Activated naive CD4-positive, alpha-beta T cell treated with anti-CD3 and anti-CD28 coated beads, Interleukin-2, amount 10 ng/mL, durations not matched to agents 7 days and 5 days (primary cell): Measurements from ENCODE around the gene SULT1B1.
A peak's percentile ranks its signal among the peaks of the same experiment; 100 is the strongest.

Experiments
- CTCF ChIA-PET: fragments of 350-600 bp; sonication (Branson Sonifier 250); formaldehyde crosslinking; loops from one replicate; lab custom pipeline; 2021; ENCODE audit warnings: antibody characterized with exemption; lab: Charles Lee
- DNase-seq: peaks from one replicate; pipeline ENCODE4 v3.0.0-alpha.2; 2020
- H3K27ac Mint-ChIP-seq: one replicate; pipeline ENCODE4 v1.8.0; 2021; ENCODE audit warnings: mild to moderate bottlenecking, moderate library complexity, mixed read lengths
- H3K27me3 Mint-ChIP-seq: one replicate; pipeline ENCODE4 v1.8.0; 2021; ENCODE audit warnings: mild to moderate bottlenecking, mixed read lengths
- H3K36me3 Mint-ChIP-seq: one replicate; pipeline ENCODE4 v1.8.0; 2021; ENCODE audit warnings: mixed read lengths
- H3K4me1 Mint-ChIP-seq: one replicate; pipeline ENCODE4 v1.8.0; 2021; ENCODE audit warnings: mixed read lengths
- H3K4me3 Mint-ChIP-seq: one replicate; pipeline ENCODE4 v1.8.0; 2021; ENCODE audit warnings: mild to moderate bottlenecking, moderate library complexity, mixed read lengths
- H3K9me3 Mint-ChIP-seq: one replicate; pipeline ENCODE4 v1.8.0; 2021; ENCODE audit warnings: mixed read lengths

Gene SULT1B1

GRCh38 chr4:69765751-69766150 lies 5.3 kb upstream of the SULT1B1 start:
- Mint-ChIP-seq H3K9me3 (no peaks in the 10 kb centered on the region), H3K27ac (no peak overlapping the region), H3K4me1 (peaks cover 27% of the 10 kb centered on the region), H3K4me3 (no peak overlapping the region), H3K27me3 (no peaks in the 10 kb centered on the region), H3K36me3 (peaks cover 3% of the 10 kb centered on the region)
- CTCF ChIA-PET = interaction anchor here (0.7 kb wide), 1 partner anchor 417 kb away, joined by 3 read pairs; no protein-coding TSS in a partner anchor
- no peak for DNase-seq

- H3K4me1 Mint-ChIP-seq = peaks cover 39% of the 10 kb centered on the region
- no peaks in the 10 kb centered on the region for H3K27me3 Mint-ChIP-seq
- H3K36me3 Mint-ChIP-seq = peaks cover 6% of the 10 kb centered on the region
- DNase-seq = no peak
- CTCF ChIA-PET = interaction anchor here (0.8 kb wide), 1 partner anchor 12 kb away, joined by 3 read pairs; no protein-coding TSS in a partner anchor
- H3K27ac Mint-ChIP-seq = no peak overlapping the region
- H3K9me3 Mint-ChIP-seq = no peaks in the 10 kb centered on the region
- H3K4me3 Mint-ChIP-seq = no peak overlapping the region
These were observed 3.9 kb upstream of the SULT1B1 start for GRCh38 chr4:69764311-69764710.

GRCh38 chr4:69763233-69763632 lies 2.8 kb upstream of the SULT1B1 start:
- CTCF ChIA-PET = no interaction called here
- no peak overlapping the region for H3K4me3 Mint-ChIP-seq

GRCh38 chr4:69759189-69759604 lies 1.2 kb downstream of the SULT1B1 start:
- H3K27me3 Mint-ChIP-seq = no peaks in the 10 kb centered on the region
- H3K36me3 Mint-ChIP-seq = peaks cover 12% of the 10 kb centered on the region
- H3K27ac Mint-ChIP-seq = peak overlapping the region; percentile 75
- H3K9me3 Mint-ChIP-seq = no peaks in the 10 kb centered on the region
- no peak for DNase-seq
- CTCF ChIA-PET = interaction anchor here (2.2 kb wide), 1 partner anchor 64 kb away, joined by 8 read pairs; no protein-coding TSS in a partner anchor
- H3K4me1 Mint-ChIP-seq = peaks cover 55% of the 10 kb centered on the region
- H3K4me3 Mint-ChIP-seq = peak overlapping the region; percentile 73

More at GRCh38 chr4:69763233-69763632, 2.8 kb upstream of the SULT1B1 start:
- Mint-ChIP-seq H3K4me1 (peaks cover 49% of the 10 kb centered on the region), H3K36me3 (peaks cover 10% of the 10 kb centered on the region), H3K27me3 (no peaks in the 10 kb centered on the region), H3K27ac (no peak overlapping the region), H3K9me3 (no peaks in the 10 kb centered on the region)
- no peak for DNase-seq

GRCh38 chr4:69757464-69757863 lies 3.0 kb downstream of the SULT1B1 start:
- H3K4me1 Mint-ChIP-seq = peaks cover 43% of the 10 kb centered on the region
- H3K36me3 Mint-ChIP-seq = peaks cover 14% of the 10 kb centered on the region
- H3K9me3 Mint-ChIP-seq = no peaks in the 10 kb centered on the region
- no peaks in the 10 kb centered on the region for H3K27me3 Mint-ChIP-seq
- CTCF ChIA-PET = no interaction called here
- H3K27ac Mint-ChIP-seq = no peak overlapping the region
- no peak for DNase-seq
- no peak overlapping the region for H3K4me3 Mint-ChIP-seq

GRCh38 chr4:69754926-69755580 lies 5.4 kb downstream of the SULT1B1 start:
- no peaks in the 10 kb centered on the region for H3K27me3 Mint-ChIP-seq
- H3K4me1 Mint-ChIP-seq = peaks cover 31% of the 10 kb centered on the region
- no peak overlapping the region for H3K27ac Mint-ChIP-seq
- no peak for DNase-seq
- H3K9me3 Mint-ChIP-seq = no peaks in the 10 kb centered on the region
- CTCF ChIA-PET = no interaction called here
- H3K4me3 Mint-ChIP-seq = no peak overlapping the region
- H3K36me3 Mint-ChIP-seq = peaks cover 10% of the 10 kb centered on the region

GRCh38 chr4:69753686-69754085 lies 6.7 kb downstream of the SULT1B1 start:
- H3K4me3 Mint-ChIP-seq = no peak overlapping the region
- peaks cover 5% of the 10 kb centered on the region for H3K36me3 Mint-ChIP-seq
- DNase-seq = no peak
- H3K4me1 Mint-ChIP-seq = peaks cover 19% of the 10 kb centered on the region
- no peaks in the 10 kb centered on the region for H3K27me3 Mint-ChIP-seq
- no peak overlapping the region for H3K27ac Mint-ChIP-seq
- CTCF ChIA-PET = no interaction called here
- no peaks in the 10 kb centered on the region for H3K9me3 Mint-ChIP-seq

- DNase-seq = no peak
- CTCF ChIA-PET = no interaction called here
- Mint-ChIP-seq H3K27ac (no peak overlapping the region), H3K27me3 (no peaks in the 10 kb centered on the region), H3K4me3 (no peak overlapping the region), H3K4me1 (no peaks in the 10 kb centered on the region), H3K9me3 (peaks cover 3% of the 10 kb centered on the region), H3K36me3 (peaks cover 3% of the 10 kb centered on the region)
These were observed 10.1 kb downstream of the SULT1B1 start for GRCh38 chr4:69750346-69750745.

- Mint-ChIP-seq H3K27me3 (no peaks in the 10 kb centered on the region), H3K4me3 (no peak overlapping the region), H3K9me3 (peaks cover 3% of the 10 kb centered on the region), H3K4me1 (no peaks in the 10 kb centered on the region), H3K27ac (no peak overlapping the region), H3K36me3 (peaks cover 3% of the 10 kb centered on the region)
- CTCF ChIA-PET = no interaction called here
- no peak for DNase-seq
These were observed 10.6 kb downstream of the SULT1B1 start for GRCh38 chr4:69749771-69750170.

- Mint-ChIP-seq H3K9me3 (peaks cover 3% of the 10 kb centered on the region), H3K4me1 (no peaks in the 10 kb centered on the region), H3K27ac (no peak overlapping the region), H3K4me3 (no peak overlapping the region), H3K36me3 (peaks cover 3% of the 10 kb centered on the region), H3K27me3 (no peaks in the 10 kb centered on the region)
- DNase-seq = no peak
- CTCF ChIA-PET = interaction anchor here (1.1 kb wide), 1 partner anchor 75 kb away, joined by 3 read pairs; no protein-coding TSS in a partner anchor
These were observed 12.2 kb downstream of the SULT1B1 start for GRCh38 chr4:69748173-69748572.

- Mint-ChIP-seq H3K4me3 (no peak overlapping the region), H3K36me3 (peaks cover 4% of the 10 kb centered on the region), H3K4me1 (no peaks in the 10 kb centered on the region), H3K9me3 (peaks cover 11% of the 10 kb centered on the region), H3K27ac (no peak overlapping the region), H3K27me3 (no peaks in the 10 kb centered on the region)
- DNase-seq = no peak
- CTCF ChIA-PET = no interaction called here
These were observed 16.3 kb downstream of the SULT1B1 start for GRCh38 chr4:69744157-69744478.

- H3K9me3 Mint-ChIP-seq = peaks cover 11% of the 10 kb centered on the region
- H3K27me3 Mint-ChIP-seq = no peaks in the 10 kb centered on the region
- H3K36me3 Mint-ChIP-seq = peaks cover 4% of the 10 kb centered on the region
- H3K4me3 Mint-ChIP-seq = no peak overlapping the region
- DNase-seq = no peak
- H3K4me1 Mint-ChIP-seq = no peaks in the 10 kb centered on the region
- CTCF ChIA-PET = no interaction called here
- H3K27ac Mint-ChIP-seq = no peak overlapping the region
These were observed 16.8 kb downstream of the SULT1B1 start for GRCh38 chr4:69743476-69744156.

- Mint-ChIP-seq H3K9me3 (peaks cover 11% of the 10 kb centered on the region), H3K27ac (no peak overlapping the region), H3K4me3 (no peak overlapping the region), H3K36me3 (peaks cover 4% of the 10 kb centered on the region), H3K4me1 (no peaks in the 10 kb centered on the region), H3K27me3 (no peaks in the 10 kb centered on the region)
- CTCF ChIA-PET = interaction anchor here (1.3 kb wide), 1 partner anchor 89 kb away, joined by 4 read pairs; no protein-coding TSS in a partner anchor
- DNase-seq = no peak
These were observed 17.8 kb downstream of the SULT1B1 start for GRCh38 chr4:69742596-69742995.

GRCh38 chr4:69738872-69739271 lies 21.5 kb downstream of the SULT1B1 start:
- CTCF ChIA-PET = no interaction called here
- no peaks in the 10 kb centered on the region for H3K4me1 Mint-ChIP-seq
- H3K27ac Mint-ChIP-seq = no peak overlapping the region
- H3K9me3 Mint-ChIP-seq = peaks cover 9% of the 10 kb centered on the region
- no peak for DNase-seq
- H3K27me3 Mint-ChIP-seq = no peaks in the 10 kb centered on the region
- peaks cover 5% of the 10 kb centered on the region for H3K36me3 Mint-ChIP-seq
- H3K4me3 Mint-ChIP-seq = no peak overlapping the region

GRCh38 chr4:69735119-69735518 lies 25.3 kb downstream of the SULT1B1 start:
- Mint-ChIP-seq H3K4me1 (no peaks in the 10 kb centered on the region), H3K27me3 (no peaks in the 10 kb centered on the region), H3K9me3 (peaks cover 5% of the 10 kb centered on the region), H3K36me3 (peaks cover 5% of the 10 kb centered on the region), H3K27ac (no peak overlapping the region), H3K4me3 (no peak overlapping the region)
- CTCF ChIA-PET = no interaction called here
- DNase-seq = no peak
